Subcutaneous abdominal adipose tissue (tissue), 5 donors: ENCODE results near the gene SBNO2.
A peak's percentile ranks its signal among the peaks of the same experiment; 100 is the strongest.
"Not testable (repeated sequence)": the region's sequence is repeated elsewhere in the genome, so short reads cannot be mapped to it uniquely, and the experiment has no call there.

ENCODE experiments used
- H3K27ac ChIP-seq: one replicate; pipeline ENCODE4 v1.7.0; 2013; ENCODE audit warnings: low read depth, mild to moderate bottlenecking, inconsistent platforms, low read length, moderate library complexity
- H3K27me3 ChIP-seq, 5 donors: one replicate each; pipeline ENCODE4 v1.7.0; 2013; ENCODE audit warnings: low read length in 5 of 5, inconsistent platforms in 1 of 5; ENCODE audit not compliant: control insufficient read depth in 5 of 5, insufficient read depth in 4 of 5
- H3K36me3 ChIP-seq, 5 donors: one replicate each; pipeline ENCODE4 v1.7.0; 2013; ENCODE audit warnings: low read length in 5 of 5; ENCODE audit not compliant: control insufficient read depth in 5 of 5, insufficient read depth in 5 of 5
- H3K4me1 ChIP-seq, 5 donors: one replicate each; pipeline ENCODE4 v1.7.0; 2013; ENCODE audit warnings: low read length in 5 of 5, mild to moderate bottlenecking in 3 of 5, moderate library complexity in 1 of 5; ENCODE audit not compliant: control insufficient read depth in 5 of 5, insufficient read depth in 5 of 5
- H3K4me3 ChIP-seq, 5 donors: one replicate each; pipeline ENCODE4 v1.7.0; 2013; ENCODE audit warnings: low read length in 5 of 5, low read depth in 1 of 5
- H3K9ac ChIP-seq, 5 donors: one replicate each; pipeline ENCODE4 v1.7.0; 2013; ENCODE audit warnings: low read length in 5 of 5, mild to moderate bottlenecking in 4 of 5, moderate library complexity in 3 of 5
- H3K9me3 ChIP-seq, 5 donors: one replicate each; pipeline ENCODE4 v1.7.0; 2013; ENCODE audit warnings: low read length in 5 of 5; ENCODE audit not compliant: control insufficient read depth in 5 of 5
- donor health status: healthy.
- donor health status: healthy.
- donor health status: healthy.
- donor health status: healthy.
- donor health status: healthy.

The SBNO2 gene

DNA sequence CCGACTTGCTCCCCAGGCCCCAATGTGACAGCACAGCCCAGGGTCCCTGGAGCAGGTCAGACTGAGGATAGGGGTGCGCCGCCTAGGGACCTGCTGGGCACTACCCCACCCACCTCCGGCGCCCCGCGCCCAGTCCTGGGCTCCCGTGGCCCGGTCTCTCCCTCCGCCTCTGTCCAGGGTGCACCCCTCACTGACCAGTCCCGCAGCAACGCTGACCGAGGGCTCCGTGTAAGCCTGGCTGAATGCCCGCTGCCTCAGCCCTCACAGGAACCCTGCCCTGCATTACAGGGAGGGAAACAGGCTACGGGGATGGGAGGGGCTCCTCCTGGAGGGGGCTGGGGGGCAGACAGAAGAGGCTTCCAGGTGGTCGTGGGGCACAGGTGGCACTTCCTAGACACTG lies 38.6 kb downstream of the SBNO2 start:
- peak overlapping the region in 1 of 5 donors; percentile 43 for H3K9ac ChIP-seq
- H3K9me3 ChIP-seq = no peaks in the 10 kb centered on the region
- no peaks in the 10 kb centered on the region for H3K27me3 ChIP-seq
- peaks cover 4 to 54% (median 49%) of the 10 kb centered on the region in 5 donors for H3K4me1 ChIP-seq
- no peak overlapping the region for H3K4me3 ChIP-seq
- H3K27ac ChIP-seq = no peak overlapping the region
- H3K36me3 ChIP-seq = peaks cover 0 to 19% (median 12%) of the 10 kb centered on the region in 5 donors

DNA sequence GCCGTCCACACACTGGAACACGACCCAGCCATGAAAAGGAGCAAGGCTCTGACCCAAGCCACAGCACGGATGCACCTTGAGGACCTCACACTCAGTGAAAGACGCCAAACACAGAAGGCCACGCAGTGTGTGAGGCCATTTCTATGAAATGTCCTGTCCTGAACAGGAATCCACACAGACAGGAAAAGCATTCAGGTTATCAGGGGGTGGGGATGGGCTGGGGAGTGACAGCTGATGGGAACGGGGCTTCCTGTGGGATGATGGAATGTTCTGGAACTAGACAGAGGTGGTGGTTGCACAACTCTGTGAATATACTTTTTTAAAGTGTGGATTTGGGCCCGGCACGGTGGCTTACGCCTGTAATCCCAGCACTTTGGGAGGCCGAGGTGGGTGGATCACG lies 39.6 kb downstream of the SBNO2 start:
- Histone ChIP-seq H3K9ac (peak overlapping the region in 1 of 5 donors; percentile 52), H3K4me3 (no peak overlapping the region), H3K9me3 (no peaks in the 10 kb centered on the region), H3K4me1 (peaks cover 4 to 59% (median 54%) of the 10 kb centered on the region in 5 donors), H3K36me3 (peaks cover 0 to 24% (median 10%) of the 10 kb centered on the region in 5 donors), H3K27ac (peak overlapping the region; percentile 95), H3K27me3 (no peaks in the 10 kb centered on the region)

DNA sequence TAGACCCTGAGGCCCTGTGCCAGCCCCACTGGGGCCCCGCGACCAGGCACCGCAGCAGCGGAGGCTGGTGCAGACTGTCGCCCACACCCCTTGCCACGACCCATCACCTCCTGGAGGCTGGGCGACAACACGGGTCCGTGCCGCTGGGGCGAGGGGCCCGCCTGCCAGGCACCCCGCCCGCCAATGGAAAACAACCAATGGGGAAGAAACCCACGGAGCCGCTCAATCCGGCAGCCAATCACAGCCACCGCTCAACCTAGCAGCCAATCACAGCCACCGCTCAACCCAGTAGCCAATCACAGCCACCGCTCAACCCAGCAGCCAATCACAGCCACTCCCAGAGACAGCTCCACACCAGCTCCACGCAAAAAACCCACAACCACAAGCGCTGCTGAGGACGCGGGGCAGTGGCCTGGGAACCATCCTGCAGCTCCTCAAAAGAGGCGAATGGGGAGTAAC lies 40.6 kb downstream of the SBNO2 start:
- Histone ChIP-seq H3K4me1 (peaks cover 4 to 61% (median 54%) of the 10 kb centered on the region in 5 donors), H3K9ac (peak overlapping the region in 4 of 5 donors; percentile 52 to 72 (median 68)), H3K27me3 (no peaks in the 10 kb centered on the region), H3K36me3 (peaks cover 0 to 19% (median 5%) of the 10 kb centered on the region in 5 donors), H3K27ac (peak overlapping the region; percentile 95), H3K4me3 (no peak overlapping the region), H3K9me3 (no peaks in the 10 kb centered on the region)

DNA sequence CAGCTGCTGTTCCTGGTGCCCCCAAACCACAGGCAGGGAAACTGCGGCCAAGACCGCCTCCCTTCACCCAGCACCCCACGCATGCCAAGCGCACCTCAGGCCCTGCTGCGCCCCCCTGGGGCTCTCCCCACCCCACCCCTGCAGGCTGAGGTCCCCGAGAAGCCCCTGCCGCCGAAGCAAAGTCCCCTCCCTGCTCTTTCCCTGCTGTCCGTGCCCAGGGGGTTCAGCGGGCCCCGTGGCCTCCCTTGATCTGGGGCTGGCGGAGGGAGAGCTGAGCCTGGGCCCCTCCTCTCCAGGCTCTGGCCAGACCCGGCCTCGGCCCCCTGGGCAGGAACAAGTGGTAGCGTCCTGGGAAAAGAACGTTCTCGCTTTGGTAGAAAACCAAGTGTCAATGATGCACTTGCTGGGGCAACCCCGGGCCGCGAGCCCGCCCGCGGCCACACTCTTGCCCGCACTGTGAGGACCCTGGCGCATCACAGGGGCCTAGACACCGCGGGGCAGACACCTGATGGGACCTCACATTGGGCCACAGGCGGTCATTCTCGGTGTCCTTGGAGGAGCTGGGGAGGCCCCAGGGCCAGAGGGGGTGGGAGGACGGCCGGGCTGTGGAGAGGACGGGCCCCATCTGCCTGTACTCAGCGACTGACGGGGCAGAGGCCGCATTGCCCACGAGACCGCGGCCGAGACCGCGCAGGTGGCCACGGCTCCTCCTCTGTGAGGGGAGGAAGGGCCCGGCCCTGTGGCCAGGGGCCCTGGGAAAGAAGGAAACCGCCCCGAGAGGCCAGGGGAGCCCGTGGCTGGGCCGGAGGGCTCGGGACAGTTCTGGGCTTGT lies 41.3 kb downstream of the SBNO2 start:
- Histone ChIP-seq H3K9ac (peak overlapping the region; percentile 26 to 72 (median 68)), H3K27me3 (no peaks in the 10 kb centered on the region), H3K9me3 (no peaks in the 10 kb centered on the region), H3K27ac (peak overlapping the region; percentile 95), H3K4me3 (peak overlapping the region in 4 of 5 donors; percentile 43 to 85 (median 74)), H3K36me3 (peaks cover 0 to 22% (median 5%) of the 10 kb centered on the region in 5 donors), H3K4me1 (peaks cover 4 to 61% (median 54%) of the 10 kb centered on the region in 5 donors)

DNA sequence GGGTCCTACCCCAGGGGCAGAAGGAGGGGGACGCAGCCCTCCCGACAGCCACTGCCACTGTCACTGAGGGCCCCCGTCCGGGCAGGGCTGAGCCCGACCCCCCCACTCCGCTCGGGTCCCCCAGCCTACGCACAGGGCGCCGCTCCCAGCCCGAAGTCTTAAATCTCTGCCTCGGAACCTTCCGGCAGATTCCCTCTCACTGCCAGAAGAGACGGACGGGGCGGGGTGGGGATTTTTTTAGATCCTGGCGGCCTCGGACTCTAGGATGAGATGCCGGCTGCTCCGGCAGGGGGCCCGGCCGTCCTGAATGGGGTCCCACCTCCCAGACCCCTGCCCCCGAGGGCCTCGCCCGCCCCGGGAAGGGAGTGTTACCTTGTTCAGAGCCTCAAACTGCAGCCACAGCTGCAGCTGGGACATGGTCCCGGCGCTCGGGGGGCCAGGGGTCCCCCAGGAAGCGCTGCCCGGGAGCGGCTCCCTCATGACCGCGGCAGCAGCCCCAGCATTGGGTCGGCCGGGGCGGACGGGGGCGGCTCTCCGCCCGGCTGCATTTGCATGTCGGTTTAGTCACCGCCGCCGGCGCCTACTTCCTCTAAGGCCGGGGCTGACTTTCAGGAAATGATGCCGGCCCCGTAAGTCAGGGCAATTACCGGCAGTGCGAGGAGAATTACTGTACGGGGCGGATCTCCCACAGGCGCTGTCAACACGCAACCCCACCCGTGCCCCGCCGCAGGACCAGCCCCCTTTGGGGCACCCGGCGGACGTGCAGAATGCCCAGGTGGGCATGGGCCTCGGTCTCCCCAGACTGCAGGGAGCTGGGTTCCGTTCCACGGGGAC lies 42.1 kb downstream of the SBNO2 start:
- Histone ChIP-seq H3K27me3 (no peaks in the 10 kb centered on the region), H3K27ac (peak overlapping the region; percentile 95), H3K9ac (peak overlapping the region; percentile 68 to 96 (median 87)), H3K4me3 (peak overlapping the region; percentile 40 to 85 (median 73)), H3K9me3 (no peaks in the 10 kb centered on the region), H3K36me3 (peaks cover 0 to 30% (median 14%) of the 10 kb centered on the region in 5 donors), H3K4me1 (peaks cover 4 to 61% (median 54%) of the 10 kb centered on the region in 5 donors)

DNA sequence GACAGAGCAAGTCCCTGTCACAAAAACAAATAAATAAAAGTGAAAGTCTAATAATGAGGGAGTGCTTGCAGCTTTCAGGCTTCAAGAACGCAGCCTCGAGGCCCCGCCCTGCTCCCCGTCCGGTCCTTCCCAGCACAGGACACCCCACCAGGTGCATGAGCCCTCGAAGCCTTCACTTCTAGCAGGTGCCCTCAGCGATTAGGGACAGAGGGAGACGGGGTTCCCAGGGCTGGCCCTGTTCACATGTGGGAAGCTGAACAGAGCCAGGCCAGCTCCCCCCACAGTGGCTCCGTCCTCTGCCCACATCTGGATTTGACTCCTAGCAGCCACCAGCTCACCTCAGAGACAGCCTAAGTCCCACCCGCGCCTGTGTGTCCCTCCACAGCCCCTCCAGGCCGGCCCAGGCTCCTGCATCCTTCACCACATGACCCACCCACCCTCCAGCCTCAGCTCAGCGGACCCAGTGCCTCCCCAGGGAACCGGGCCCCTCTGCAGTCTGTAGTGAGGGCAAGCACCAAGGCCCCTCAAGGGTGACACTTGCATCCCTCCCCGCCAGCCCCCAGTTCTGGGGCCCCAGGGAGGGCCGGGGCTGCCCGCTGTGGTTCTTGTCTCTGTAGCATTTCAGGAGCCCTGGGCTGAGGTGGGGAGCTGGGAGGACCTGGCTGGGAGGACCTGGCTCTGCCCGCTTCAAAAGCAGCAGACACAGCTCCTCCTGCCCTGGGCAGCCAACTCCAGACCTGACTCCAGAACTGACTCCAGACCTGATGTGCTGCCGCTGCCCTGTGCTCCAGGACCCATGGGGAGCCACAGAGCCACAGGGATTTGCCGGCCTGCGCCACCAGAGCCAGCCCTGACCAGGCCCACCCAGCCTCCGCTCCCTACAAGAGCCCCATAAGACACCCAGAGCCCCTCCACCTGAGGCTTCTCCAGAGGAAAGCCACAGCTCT lies 43.0 kb downstream of the SBNO2 start:
- Histone ChIP-seq H3K9ac (peak overlapping the region; percentile 68 to 96 (median 87)), H3K27ac (peak overlapping the region; percentile 95)

GRCh38 chr19:1129535-1129934 lies 44.5 kb downstream of the SBNO2 start:
- no peaks in the 10 kb centered on the region for H3K9me3 ChIP-seq
- no peaks in the 10 kb centered on the region for H3K27me3 ChIP-seq
- H3K36me3 ChIP-seq = peaks cover 0 to 44% (median 32%) of the 10 kb centered on the region in 5 donors
- no peak overlapping the region for H3K9ac ChIP-seq
- no peak overlapping the region for H3K27ac ChIP-seq
- H3K4me3 ChIP-seq = no peak overlapping the region
- H3K4me1 ChIP-seq = peaks cover 1 to 44% (median 35%) of the 10 kb centered on the region in 5 donors

More for the DNA sequence above, 43.0 kb downstream of the SBNO2 start:
- H3K27me3 ChIP-seq = no peaks in the 10 kb centered on the region
- H3K9me3 ChIP-seq = no peaks in the 10 kb centered on the region
- peaks cover 0 to 36% (median 23%) of the 10 kb centered on the region in 5 donors for H3K36me3 ChIP-seq
- H3K4me3 ChIP-seq = peak overlapping the region; percentile 40 to 85 (median 73)
- H3K4me1 ChIP-seq = peaks cover 1 to 52% (median 45%) of the 10 kb centered on the region in 5 donors

DNA sequence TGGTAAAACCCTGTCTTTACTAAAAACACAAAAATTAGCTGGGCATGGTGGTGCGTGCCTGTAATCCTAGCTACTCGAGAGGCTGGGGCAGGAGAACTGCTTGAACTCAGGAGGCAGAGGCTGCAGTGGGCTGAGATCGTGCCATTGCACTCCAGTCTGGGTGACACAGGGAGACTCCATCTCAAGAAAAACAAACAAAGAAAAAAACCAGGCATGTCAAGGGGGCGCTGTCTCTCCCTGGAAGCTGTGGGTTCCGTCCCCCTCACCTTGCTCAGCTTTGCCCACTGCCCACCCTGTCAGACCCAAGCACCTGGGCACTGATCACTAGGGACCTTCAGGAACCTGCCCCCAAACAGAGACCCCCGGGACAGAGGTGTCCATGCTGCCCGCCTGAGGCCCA lies 45.0 kb downstream of the SBNO2 start:
- H3K27me3 ChIP-seq, H3K27ac ChIP-seq, H3K9me3 ChIP-seq, H3K9ac ChIP-seq, H3K4me3 ChIP-seq: not testable (repeated sequence)
- Histone ChIP-seq H3K36me3 (peaks cover 0 to 45% (median 36%) of the 10 kb centered on the region in 5 donors), H3K4me1 (peaks cover 0 to 44% (median 33%) of the 10 kb centered on the region in 5 donors)

- Histone ChIP-seq H3K4me3 (no peak overlapping the region), H3K27me3 (no peaks in the 10 kb centered on the region), H3K27ac (no peak overlapping the region), H3K9ac (no peak overlapping the region), H3K4me1 (peaks cover 0 to 36% (median 24%) of the 10 kb centered on the region in 5 donors), H3K36me3 (peaks cover 0 to 53% (median 46%) of the 10 kb centered on the region in 5 donors), H3K9me3 (no peaks in the 10 kb centered on the region)
These were observed 46.0 kb downstream of the SBNO2 start for GRCh38 chr19:1128106-1128505.
